Breast epithelium (tissue), 4 donors: ENCODE data around the gene TCTN3. TPM values are rescaled to one million over a fixed set of nuclear protein-coding genes. Genes with fewer than 3 reads are reported as not detected.
"Not testable (repeated sequence)": the region's sequence is repeated elsewhere in the genome, so short reads cannot be mapped to it uniquely, and the experiment has no call there.

Experiments
- DNase-seq, 2 donors: peaks; one replicate each; pipeline ENCODE4 v3.0.0-alpha.2; 2019; ENCODE audit warnings: low spot score in 2 of 2
- H3K27ac ChIP-seq, 2 donors: fragments of 200-600 bp; sonication (generic) in 1 of 2; one replicate each; pipeline ENCODE4 v1.5.1; 2016 to 2019; ENCODE audit warnings: mild to moderate bottlenecking in 1 of 2
- H3K27me3 ChIP-seq, 2 donors: fragments of 200-600 bp; sonication (generic) in 1 of 2; one replicate each; pipeline versions ENCODE4 v1.5.1 to v1.6.0; 2017 to 2019; ENCODE audit warnings: control low read depth in 1 of 2, mild to moderate bottlenecking in 1 of 2
- H3K36me3 ChIP-seq: fragments of 200-600 bp; one replicate; pipeline ENCODE4 v1.5.1; 2019
- H3K4me1 ChIP-seq, 2 donors: fragments of 200-600 bp; sonication (generic); one replicate each; pipeline ENCODE4 v1.5.1; 2016 to 2019; ENCODE audit warnings: control low read depth in 1 of 2
- H3K4me3 ChIP-seq, 3 donors: fragments of 200-600 bp; sonication (generic); 1 replicate in 2 of 3; 2 replicates in 1 of 3; pipeline ENCODE4 v1.5.1; 2016 to 2019; ENCODE audit warnings: mild to moderate bottlenecking in 3 of 3, moderate library complexity in 2 of 3
- H3K9me3 ChIP-seq, 2 donors: fragments of 200-600 bp; sonication (generic) in 1 of 2; one replicate each; pipeline ENCODE4 v1.5.1; 2016 to 2019; ENCODE audit warnings: control low read depth in 1 of 2
- CTCF ChIP-seq, 3 donors: fragments of 450-650 bp; IDR thresholded peaks; one replicate each; pipeline ENCODE4 v1.5.1; 2016 to 2017; ENCODE audit warnings: antibody characterized with exemption in 3 of 3, mild to moderate bottlenecking in 3 of 3, moderate library complexity in 3 of 3
- POLR2A ChIP-seq: fragments of 450-650 bp; IDR thresholded peaks from one replicate; pipeline ENCODE4 v1.6.1; 2016; ENCODE audit warnings: antibody characterized with exemption, mild to moderate bottlenecking, moderate library complexity
- POLR2AphosphoS5 ChIP-seq, 3 donors: sonication (generic); formaldehyde crosslinking; IDR thresholded peaks; one replicate each; pipeline ENCODE4 v1.6.1; 2017; ENCODE audit warnings: antibody characterized with exemption in 3 of 3
- intact Hi-C: fragments of 100-400 bp; cut with DNase I; formaldehyde crosslinking; loops from one replicate; pipeline ENCODE4 v1.15.1; 2023; ENCODE audit warnings: low total_unique reads
- total RNA-seq, 3 donors: library from RNA; depleted of rRNA; stranded (reverse); fragments of >200 nt; gene quantifications; one replicate each; pipeline ENCODE4 v1.1.0, GENCODE V29; 2016

TCTN3 gene
- total RNA-seq, 3 donors from 2014 or later, result 21.4 to 39.4 (median 38.0) TPM

DNA sequence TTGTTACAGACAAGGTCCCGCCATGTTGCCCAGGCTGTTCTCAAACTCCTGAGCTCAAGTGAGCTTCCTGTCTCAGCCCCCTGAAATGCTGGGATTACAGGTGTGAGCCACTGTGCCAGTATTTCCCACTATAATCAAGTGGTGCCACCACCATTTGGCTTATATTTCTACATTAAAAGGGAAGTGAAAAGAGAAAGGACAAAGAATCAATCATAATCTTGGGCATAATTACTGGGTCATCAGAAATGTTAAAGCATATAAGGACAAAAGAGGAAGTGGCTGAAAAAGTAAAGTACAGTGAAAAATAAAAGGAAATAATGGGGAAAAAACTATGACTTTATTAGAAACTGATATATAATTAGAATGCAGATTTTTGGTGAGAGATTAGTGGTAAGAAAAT lies 36.5 kb upstream of the TCTN3 start:
- DNase-seq, result no peak
- TF ChIP-seq POLR2AphosphoS5 (IDR thresholded peaks at IDR 0.05) (no peak), CTCF (IDR thresholded peaks at IDR 0.05) (no peak), POLR2A (no peak)
- Histone ChIP-seq H3K27me3 (no peaks in the 10 kb centered on the region), H3K27ac (no peak overlapping the region), H3K9me3 (peaks cover 12% of the 10 kb centered on the region in 2 donors), H3K4me3 (no peak overlapping the region), H3K4me1 (no peaks in the 10 kb centered on the region), H3K36me3 (no peaks in the 10 kb centered on the region)
- intact Hi-C loops, result no loop called here

DNA sequence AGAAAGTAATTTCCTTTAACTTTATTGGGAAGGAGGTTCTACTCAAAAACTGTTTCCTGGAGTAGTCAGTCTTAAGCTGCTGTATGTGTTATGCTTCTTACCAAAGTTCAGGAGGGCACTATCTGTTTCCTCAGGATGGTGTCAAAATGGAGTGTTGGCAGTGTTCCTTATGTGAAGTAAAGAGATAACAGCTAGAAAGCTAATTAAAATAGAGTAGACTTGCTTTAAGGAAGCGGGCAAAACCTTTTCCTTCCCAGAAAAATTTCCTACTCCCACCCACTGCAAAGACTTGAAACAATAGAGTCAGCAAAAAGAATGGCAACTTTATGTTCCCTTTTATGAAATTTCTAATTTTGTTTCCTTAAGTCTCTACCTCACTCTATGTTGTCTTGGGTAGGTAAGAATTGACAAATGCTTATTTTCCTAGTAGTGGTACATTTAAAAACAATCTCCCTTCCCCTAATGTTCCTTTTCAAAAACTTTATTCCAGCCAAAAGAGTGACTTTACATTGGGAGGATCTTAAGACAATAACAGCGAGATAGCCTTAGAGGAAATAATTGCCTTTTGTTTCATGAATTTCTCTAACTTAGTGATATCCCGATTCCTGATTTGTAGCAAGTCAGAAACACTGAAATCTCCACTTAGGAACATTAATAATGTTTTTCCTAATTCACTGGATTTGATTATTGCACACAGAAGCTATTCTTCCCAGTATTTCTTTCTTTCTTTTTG lies 35.8 kb upstream of the TCTN3 start:
- no peak for TF ChIP-seq POLR2AphosphoS5 (IDR thresholded peaks at IDR 0.05)
- no peak for TF ChIP-seq CTCF (IDR thresholded peaks at IDR 0.05)
- TF ChIP-seq POLR2A, result no peak
- Histone ChIP-seq H3K36me3 (no peaks in the 10 kb centered on the region), H3K9me3 (peaks cover 12 to 14% of the 10 kb centered on the region in 2 donors), H3K27ac (peak overlapping the region in 1 of 2 donors; percentile 9), H3K4me3 (no peak overlapping the region), H3K4me1 (no peaks in the 10 kb centered on the region), H3K27me3 (no peaks in the 10 kb centered on the region)
- no peak for DNase-seq
- intact Hi-C loops, result no loop called here

GRCh38 chr10:95728526-95728925 lies 34.8 kb upstream of the TCTN3 start:
- no peaks in the 10 kb centered on the region for H3K4me1 ChIP-seq
- TF ChIP-seq CTCF (IDR thresholded peaks at IDR 0.05), result no peak
- no peak for TF ChIP-seq POLR2AphosphoS5 (IDR thresholded peaks at IDR 0.05)
- TF ChIP-seq POLR2A, result no peak
- H3K4me3 ChIP-seq, result no peak overlapping the region
- H3K27me3 ChIP-seq, result no peaks in the 10 kb centered on the region
- no peaks in the 10 kb centered on the region for H3K36me3 ChIP-seq
- DNase-seq, result no peak
- intact Hi-C loops, result no loop called here
- no peak overlapping the region for H3K27ac ChIP-seq
- H3K9me3 ChIP-seq, result peaks cover 11 to 15% of the 10 kb centered on the region in 2 donors

DNA sequence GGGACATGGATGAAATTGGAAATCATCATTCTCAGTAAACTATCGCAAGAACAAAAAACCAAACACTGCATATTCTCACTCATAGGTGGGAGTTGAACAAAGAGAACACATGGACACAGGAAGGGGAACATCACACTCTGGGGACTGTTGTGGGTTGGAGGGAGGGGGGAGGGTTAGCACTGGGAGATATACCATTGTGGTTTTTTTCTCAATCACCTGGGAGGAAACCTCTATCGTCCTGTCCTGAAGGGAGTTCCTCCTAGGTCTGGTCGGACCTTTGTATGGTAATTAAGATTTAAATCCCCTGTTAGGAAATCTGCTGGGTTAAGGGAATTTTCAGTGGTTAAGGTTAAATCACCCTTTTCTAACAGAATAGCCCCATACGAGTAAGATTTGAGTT lies 28.8 kb upstream of the TCTN3 start:
- H3K4me1 ChIP-seq, DNase-seq, H3K4me3 ChIP-seq, intact Hi-C loops, H3K27me3 ChIP-seq, H3K36me3 ChIP-seq, H3K27ac ChIP-seq, H3K9me3 ChIP-seq: not testable (repeated sequence)

DNA sequence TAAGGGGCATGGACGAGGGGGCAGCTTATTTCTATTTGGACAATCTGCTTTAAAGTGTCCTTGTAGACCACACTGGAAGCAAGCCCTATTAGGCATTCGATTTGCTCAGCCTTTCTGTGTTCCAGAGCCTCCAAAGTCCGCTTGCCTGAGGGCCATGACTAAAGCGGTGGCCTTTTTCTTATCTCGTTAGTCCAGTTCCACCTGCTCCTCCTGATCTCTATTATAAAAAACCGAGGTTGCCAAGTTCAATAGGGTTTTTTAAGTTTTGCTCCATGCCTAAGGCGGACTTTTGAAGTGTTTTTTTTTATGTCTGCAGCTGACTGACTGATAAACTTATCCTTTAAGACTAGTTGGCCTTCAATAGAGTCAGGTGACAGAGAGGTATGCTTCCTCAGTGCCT lies 27.0 kb upstream of the TCTN3 start:
- not testable (repeated sequence) for DNase-seq, H3K27me3 ChIP-seq

GRCh38 chr10:95716866-95717265 lies 23.1 kb upstream of the TCTN3 start:
- TF ChIP-seq POLR2A, result no peak
- no peak for TF ChIP-seq CTCF (IDR thresholded peaks at IDR 0.05)
- TF ChIP-seq POLR2AphosphoS5 (IDR thresholded peaks at IDR 0.05), result no peak
- no peak overlapping the region for H3K4me3 ChIP-seq
- H3K27ac ChIP-seq, result no peak overlapping the region
- H3K9me3 ChIP-seq, result no peaks in the 10 kb centered on the region
- no peaks in the 10 kb centered on the region for H3K4me1 ChIP-seq
- intact Hi-C loops, result no loop called here
- no peak for DNase-seq
- H3K27me3 ChIP-seq, result no peaks in the 10 kb centered on the region
- H3K36me3 ChIP-seq, result no peaks in the 10 kb centered on the region

More for the DNA sequence above, 27.0 kb upstream of the TCTN3 start:
- H3K36me3 ChIP-seq, intact Hi-C loops, H3K4me1 ChIP-seq, H3K27ac ChIP-seq, H3K9me3 ChIP-seq, H3K4me3 ChIP-seq: not testable (repeated sequence)
